H1 (cell line): ENCODE measurements around the gene PKP3. TPM values are rescaled to one million over a fixed set of nuclear protein-coding genes. Genes with fewer than 3 reads are reported as not detected.

Source experiments
- CTCF ChIA-PET: fragments of 300-600 bp; sonication (Branson Sonifier 250); formaldehyde crosslinking; loops from one replicate; lab custom pipeline; 2021; ENCODE audit not compliant: partially characterized antibody; lab: Charles Lee
- POLR2A ChIA-PET: fragments of 300-600 bp; sonication (Branson Sonifier 250); formaldehyde crosslinking; loops from one replicate; lab custom pipeline; 2021; ENCODE audit warnings: inconsistent platforms; ENCODE audit not compliant: partially characterized antibody; lab: Charles Lee
- DNase-seq, 2 experiments: peaks; one replicate each; pipeline versions ENCODE4 v3.0.0 to v3.0.0-alpha.2; 2010 to 2022; ENCODE audit warnings: low spot score in 2 of 2, low read depth in 1 of 2, mixed read lengths in 1 of 2
- FAIRE-seq: peaks from 2 replicates; lab custom pipeline; 2011; peaks lifted over from hg19 to GRCh38; lab: Jason Lieb, UNC
- H2AFZ ChIP-seq: 2 replicates; pipeline ENCODE4 v1.8.1; 2012; ENCODE audit warnings: low read length, inconsistent platforms
- H2AK5ac ChIP-seq: 2 replicates; pipeline ENCODE4 v1.6.1; 2013; ENCODE audit warnings: low read depth, low read length
- H2BK120ac ChIP-seq: replicated peaks from 2 replicates; pipeline ENCODE3; 2013; ENCODE audit warnings: low read depth, low read length, inconsistent platforms
- H2BK12ac ChIP-seq: 2 replicates; pipeline ENCODE4 v1.6.1; 2013; ENCODE audit warnings: low read depth, low read length
- H2BK15ac ChIP-seq: 2 replicates; pipeline ENCODE4 v1.6.1; 2013; ENCODE audit warnings: low read length
- H2BK20ac ChIP-seq: 2 replicates; pipeline ENCODE4 v1.6.1; 2013; ENCODE audit warnings: low read length
- H2BK5ac ChIP-seq: 2 replicates; pipeline ENCODE4 v1.6.1; 2013; ENCODE audit warnings: low read depth, low read length
- H3K14ac ChIP-seq: 2 replicates; pipeline ENCODE4 v1.6.1; 2013; ENCODE audit warnings: inconsistent platforms; ENCODE audit not compliant: insufficient read length
- H3K18ac ChIP-seq: 2 replicates; pipeline ENCODE4 v1.6.1; 2013; ENCODE audit warnings: low read length; ENCODE audit errors: extremely low read depth
- H3K23ac ChIP-seq: 2 replicates; pipeline ENCODE4 v1.6.1; 2013; ENCODE audit warnings: inconsistent platforms; ENCODE audit not compliant: insufficient read length
- H3K23me2 ChIP-seq: 2 replicates; pipeline ENCODE4 v1.6.1; 2013; ENCODE audit warnings: low read depth, low read length
- H3K27ac ChIP-seq: 2 replicates; pipeline ENCODE4 v1.6.1; 2011; ENCODE audit warnings: low read depth, low read length, inconsistent platforms
- H3K27me3 ChIP-seq, 4 experiments: replicated peaks in 1 of 4; 1 replicate in 1 of 4; 2 replicates in 3 of 4; pipeline versions ENCODE4 v1.6.1 to v1.8.1; 2011 to 2013; ENCODE audit warnings: low read length in 3 of 4, mild to moderate bottlenecking in 3 of 4, inconsistent platforms in 2 of 4, mixed read lengths in 2 of 4, moderate library complexity in 1 of 4; ENCODE audit not compliant: control insufficient read depth in 3 of 4, insufficient read depth in 3 of 4; ENCODE audit errors: extremely low read depth in 1 of 4
- H3K36me3 ChIP-seq, 4 experiments: 2 replicates each; pipeline versions ENCODE4 v1.6.1 to v1.8.1; 2011 to 2013; ENCODE audit warnings: mild to moderate bottlenecking in 4 of 4, low read length in 3 of 4, moderate library complexity in 2 of 4, control low read depth in 1 of 4, inconsistent platforms in 1 of 4; ENCODE audit not compliant: insufficient read depth in 4 of 4, control insufficient read depth in 2 of 4
- H3K4ac ChIP-seq: replicated peaks from 2 replicates; pipeline ENCODE3; 2013; ENCODE audit warnings: low read length, low read depth, mixed read lengths, inconsistent platforms; ENCODE audit not compliant: insufficient read length
- H3K4me1 ChIP-seq, 4 experiments: replicated peaks in 1 of 4; 1 replicate in 1 of 4; 2 replicates in 3 of 4; pipeline versions ENCODE4 v1.6.1 to v1.8.1; 2011 to 2013; ENCODE audit warnings: low read length in 3 of 4, inconsistent platforms in 2 of 4, mixed read lengths in 1 of 4; ENCODE audit not compliant: insufficient read depth in 4 of 4, control insufficient read depth in 3 of 4
- H3K4me2 ChIP-seq, 2 experiments: 2 replicates each; pipeline versions ENCODE4 v1.6.1 to v1.8.1; 2011 to 2013; ENCODE audit warnings: low read depth in 2 of 2, low read length in 2 of 2, control low read depth in 1 of 2, inconsistent platforms in 1 of 2, mild to moderate bottlenecking in 1 of 2; ENCODE audit not compliant: insufficient read depth in 1 of 2
- H3K4me3 ChIP-seq, 4 experiments: fragments of 200-600, 300-600 bp in 1 of 4; sonication (generic), shearing (Covaris generic), sonication (Bioruptor Twin) in 1 of 4; 2 replicates each; pipeline versions ENCODE4 v1.5.1 to v1.8.1; 2011 to 2016; ENCODE audit warnings: low read length in 4 of 4, low read depth in 3 of 4, control low read depth in 2 of 4, inconsistent platforms in 2 of 4, mild to moderate bottlenecking in 2 of 4, mixed read lengths in 1 of 4, moderate library complexity in 1 of 4; ENCODE audit not compliant: insufficient read depth in 2 of 4; ENCODE audit errors: extremely low read depth in 1 of 4
- H3K56ac ChIP-seq: replicated peaks from 2 replicates; pipeline ENCODE3; 2013; ENCODE audit warnings: low read depth, mild to moderate bottlenecking, mixed read lengths, low read length, inconsistent platforms; ENCODE audit not compliant: insufficient read length
- H3K79me1 ChIP-seq: 2 replicates; pipeline ENCODE4 v1.6.1; 2013; ENCODE audit warnings: low read depth, low read length, control low read depth
- H3K79me2 ChIP-seq, 2 experiments: 2 replicates each; pipeline versions ENCODE4 v1.6.1 to v1.8.1; 2012 to 2013; ENCODE audit warnings: low read length in 2 of 2, mild to moderate bottlenecking in 2 of 2, inconsistent platforms in 1 of 2; ENCODE audit not compliant: insufficient read depth in 2 of 2, control insufficient read depth in 1 of 2
- H3K9ac ChIP-seq, 4 experiments: replicated peaks in 1 of 4; 1 replicate in 1 of 4; 2 replicates in 3 of 4; pipeline versions ENCODE4 v1.6.1 to v1.8.1; 2011 to 2013; ENCODE audit warnings: low read depth in 3 of 4, low read length in 3 of 4, control low read depth in 2 of 4, mild to moderate bottlenecking in 2 of 4, moderate library complexity in 2 of 4, inconsistent platforms in 1 of 4; ENCODE audit errors: extremely low read depth in 1 of 4
- H3K9me3 ChIP-seq, 2 experiments: 2 replicates each; pipeline versions ENCODE4 v1.6.1 to v1.8.1; 2012 to 2013; ENCODE audit warnings: mild to moderate bottlenecking in 2 of 2, moderate library complexity in 2 of 2, control low read depth in 1 of 2, inconsistent platforms in 1 of 2, low read depth in 1 of 2, low read length in 1 of 2, mixed read lengths in 1 of 2; ENCODE audit not compliant: insufficient read depth in 2 of 2
- H4K20me1 ChIP-seq, 2 experiments: replicated peaks in 1 of 2; 2 replicates each; pipeline versions ENCODE3 to v1.8.1; 2011 to 2013; ENCODE audit warnings: inconsistent platforms in 2 of 2, low read length in 2 of 2, mild to moderate bottlenecking in 1 of 2; ENCODE audit not compliant: insufficient read depth in 2 of 2, control insufficient read depth in 1 of 2
- H4K5ac ChIP-seq: 2 replicates; pipeline ENCODE4 v1.6.1; 2013; ENCODE audit warnings: low read length, low read depth, mixed read lengths, inconsistent platforms; ENCODE audit not compliant: insufficient read length
- H4K8ac ChIP-seq: 2 replicates; pipeline ENCODE4 v1.8.0; 2013; ENCODE audit warnings: mild to moderate bottlenecking, moderate library complexity, low read length, inconsistent platforms; ENCODE audit not compliant: insufficient read depth; ENCODE audit errors: extremely low read depth
- H4K91ac ChIP-seq: replicated peaks from 2 replicates; pipeline ENCODE3; 2013; ENCODE audit warnings: low read length, mixed read lengths, inconsistent platforms; ENCODE audit not compliant: insufficient read length
- ATF3 ChIP-seq: IDR thresholded peaks from 2 replicates; pipeline ENCODE4 v1.6.1; 2011; ENCODE audit warnings: low read depth, mild to moderate bottlenecking, low read length; ENCODE audit not compliant: insufficient read depth
- EP300 ChIP-seq, 2 experiments: IDR thresholded peaks; 1 replicate in 1 of 2; 2 replicates in 1 of 2; pipeline ENCODE4 v1.6.1; 2011 to 2012; ENCODE audit warnings: low read depth in 2 of 2, low read length in 2 of 2, mild to moderate bottlenecking in 2 of 2, borderline replicate concordance in 1 of 2, inconsistent platforms in 1 of 2, moderate library complexity in 1 of 2
- EZH2 ChIP-seq: fragments of 200-600 bp; sonication (generic); IDR thresholded peaks from 2 replicates; pipeline ENCODE4 v1.7.1; 2012; ENCODE audit warnings: low read depth, mild to moderate bottlenecking, moderate library complexity, low read length, inconsistent platforms; ENCODE audit not compliant: severe bottlenecking
- HDAC6 ChIP-seq: IDR thresholded peaks from one replicate; pipeline ENCODE4 v1.7.1; 2012; ENCODE audit warnings: low read depth, mild to moderate bottlenecking, inconsistent platforms, low read length, moderate library complexity
- NANOG ChIP-seq: IDR thresholded peaks from 2 replicates; pipeline ENCODE4 v1.6.1; 2011; ENCODE audit warnings: low read length, low read depth, mild to moderate bottlenecking, inconsistent platforms; ENCODE audit not compliant: insufficient read depth, poor library complexity, severe bottlenecking
- NRF1 ChIP-seq: IDR thresholded peaks from 2 replicates; pipeline ENCODE4 v1.6.1; 2011; ENCODE audit warnings: mild to moderate bottlenecking, low read depth, low read length, improper control_type of control experiment
- SIX5 ChIP-seq: IDR thresholded peaks from 2 replicates; pipeline ENCODE4 v1.6.1; 2011; ENCODE audit warnings: mild to moderate bottlenecking, low read depth, low read length
- SP2 ChIP-seq: IDR thresholded peaks from 2 replicates; pipeline ENCODE4 v1.6.1; 2012; ENCODE audit warnings: mild to moderate bottlenecking, low read length, inconsistent platforms
- SUZ12 ChIP-seq: fragments of 200-600 bp; sonication (generic); IDR thresholded peaks from 2 replicates; pipeline ENCODE4 v1.6.1; 2012; ENCODE audit warnings: mild to moderate bottlenecking, inconsistent platforms, low read length, moderate library complexity, mixed read lengths
- TAF7 ChIP-seq: optimal IDR thresholded peaks from 2 replicates; pipeline ENCODE3; 2011; ENCODE audit warnings: low read depth, mild to moderate bottlenecking, inconsistent platforms, low read length, moderate library complexity, borderline replicate concordance
- TEAD4 ChIP-seq: IDR thresholded peaks from 2 replicates; pipeline ENCODE4 v1.6.1; 2012; ENCODE audit warnings: low read depth, low read length, inconsistent platforms, mixed read lengths
- WGBS, 2 experiments: shearing (Covaris generic) in 1 of 2; methylation state at CpG; one replicate each; pipeline versions ENCODE4 v1.1.6 to v1.1.7; 2013 to 2015; ENCODE audit warnings: low lambda C conversion rate in 2 of 2, mixed read lengths in 2 of 2, inconsistent platforms in 1 of 2, low coverage in 1 of 2, missing lambda C conversion rate in 1 of 2; ENCODE audit not compliant: insufficient replicate concordance in 2 of 2, insufficient coverage in 1 of 2, insufficient read length in 1 of 2; ENCODE audit errors: extremely low coverage in 1 of 2, missing lambda C conversion rate in 1 of 2; 5-methylcytosine and 5-hydroxymethylcytosine counted together
- polyA plus RNA-seq, 7 experiments: library from polyadenylated mRNA; depleted of rRNA in 3 of 7; stranded (reverse) in 5 of 7; unstranded in 2 of 7; fragments of >200 nt in 5 of 7; fragments of 200-250 nt in 2 of 7; gene quantifications; 1 replicate in 5 of 7; 2 replicates in 1 of 7; 4 replicates in 1 of 7; pipeline versions ENCODE4 v1.2.1 to v1.2.3, GENCODE V29; 2011 to 2013; ENCODE audit warnings: missing spikeins in 2 of 7, mixed read lengths in 2 of 7
- total RNA-seq: library from RNA; stranded (reverse); fragmentation: NEBNext Ultra II Directional; extraction: Animal tissue kit (Norgen Biotek cat#: 25700); gene quantifications from 2 replicates; pipeline ENCODE4 v1.2.1, GENCODE V29; 2021

Gene PKP3
- total and polyA plus RNA-seq, 2 of the 8 experiments (the other 6 are each of a cell fraction or from before 2014, with no cell fraction given): 16.7 to 28.7 TPM

DNA sequence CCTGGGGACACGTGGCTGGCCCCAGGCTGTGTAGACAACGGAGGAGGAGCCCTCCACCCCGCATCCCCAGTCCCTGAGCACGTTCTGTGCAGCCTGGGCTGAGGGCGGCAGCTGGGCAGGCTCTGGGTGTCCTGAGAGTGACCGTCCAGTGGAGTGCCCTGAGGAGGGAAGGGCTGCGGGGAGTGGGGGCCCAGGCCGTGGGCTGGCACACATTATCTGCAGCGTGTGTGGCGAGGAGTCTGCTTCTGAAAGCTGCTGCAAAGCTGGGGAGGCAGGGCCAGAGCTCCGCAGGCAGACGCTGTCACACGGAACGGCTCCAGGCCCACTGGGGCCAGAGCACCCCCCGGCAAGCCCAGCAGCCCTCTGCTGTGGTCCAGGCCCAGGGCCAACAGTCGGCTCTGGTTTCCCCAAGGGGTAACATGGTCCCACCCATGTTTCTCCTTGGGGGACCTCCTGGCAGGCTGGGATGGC lies 48.6 kb downstream of the PKP3 start:
- H2BK20ac ChIP-seq: 0 out of 2 replicates have a peak overlapping the region, but pooled peaks have one; percentile 48
- H3K56ac ChIP-seq: no peak overlapping the region
- H2BK15ac ChIP-seq: 0 out of 2 replicates have a peak overlapping the region, but pooled peaks have one; percentile 92
- H3K4ac ChIP-seq: peak overlapping the region; percentile 66
- ChIA-PET POLR2A (interaction anchor here (0.6 to 1.7 kb wide), 4 partner anchors 12 to 235 kb away, joined by 3 to 6 read pairs (median 4); partner anchors contain the start of genes BET1L and RIC8A), CTCF (interaction anchor here (1.1 to 3.2 kb wide), 4 partner anchors 26 to 76 kb away, joined by 4 to 13 read pairs (median 4); no protein-coding TSS in a partner anchor)
- peak overlapping the region; percentile 60 for H3K18ac ChIP-seq
- H3K9ac ChIP-seq: no peak overlapping the region
- H3K79me1 ChIP-seq: no peaks in the 10 kb centered on the region
- 0 out of 2 replicates have a peak overlapping the region, but pooled peaks have one; percentile 35 for H4K8ac ChIP-seq
- peak overlapping the region; percentile 53; the same call in 1 of the 2 replicates for H2AK5ac ChIP-seq
- H3K27ac ChIP-seq: no peak overlapping the region
- peak overlapping the region; percentile 33 to 39; a peak in 1 of 4 replicates for H3K4me2 ChIP-seq
- 80% methylated on average over 16 of the region's 16 CpGs; no CpG with 5 or more reads in 1 of the 2 experiments for WGBS, 2 experiments
- H2BK5ac ChIP-seq: peak overlapping the region; percentile 60; the same call in 1 of the 2 replicates
- H4K20me1 ChIP-seq: no peaks in the 10 kb centered on the region
- no peaks in the 10 kb centered on the region for H3K36me3 ChIP-seq
- DNase-seq (no peak), FAIRE-seq (no peak)
- peak overlapping the region; percentile 84 for H4K91ac ChIP-seq
- H2AFZ ChIP-seq: no peak overlapping the region
- no peak overlapping the region for H3K14ac ChIP-seq
- H3K79me2 ChIP-seq: no peaks in the 10 kb centered on the region
- peaks cover 0 to 18% (median 7%) of the 10 kb centered on the region in 4 experiments; a peak in 5 of 7 replicates for H3K4me1 ChIP-seq
- peaks cover 0 to 2% of the 10 kb centered on the region in 2 experiments; a peak in 1 of 4 replicates for H3K9me3 ChIP-seq
- no peak overlapping the region for H3K4me3 ChIP-seq
- peak overlapping the region; percentile 94; the same call in 1 of the 2 replicates for H2BK12ac ChIP-seq
- H3K23ac ChIP-seq: no peak overlapping the region
- H3K27me3 ChIP-seq: no peaks in the 10 kb centered on the region
- H4K5ac ChIP-seq: peak overlapping the region; percentile 5
- H3K23me2 ChIP-seq: peaks cover 2% of the 10 kb centered on the region; the same call in 1 of the 2 replicates
- H2BK120ac ChIP-seq: peak overlapping the region; percentile 21
- TF ChIP-seq NRF1: no peak
- no peak for TF ChIP-seq ATF3
- TF ChIP-seq SUZ12: no peak
- no peak for TF ChIP-seq NANOG
- TF ChIP-seq HDAC6: no peak
- TF ChIP-seq SP2: no peak
- TF ChIP-seq SIX5: no peak
- TF ChIP-seq EP300 (IDR thresholded peaks at IDR 0.05; ENCODE audit: borderline replicate concordance in 1 of 2, low read depth in 2 of 2, low read length in 2 of 2): no peak
- TF ChIP-seq TEAD4: no peak
- TF ChIP-seq TAF7: no peak
- TF ChIP-seq EZH2: no peak
